GM23248 (cell line): ENCODE results near the gene CARD18. TPM values are rescaled to one million over a fixed set of nuclear protein-coding genes. Genes with fewer than 3 reads are reported as not detected.

Experiments used
- DNase-seq: peaks from one replicate; pipeline ENCODE4 v3.0.0-alpha.2; 2015
- H2AFZ ChIP-seq: fragments of 200-600 bp; sonication (generic); 2 replicates; pipeline ENCODE4 v1.6.1; 2016; ENCODE audit warnings: antibody characterized with exemption
- H3F3A ChIP-seq: fragments of 200-600 bp; sonication (generic); 2 replicates; pipeline ENCODE4 v1.6.1; 2016; ENCODE audit warnings: mild to moderate bottlenecking, antibody characterized with exemption, mixed run types; ENCODE audit not compliant: insufficient read depth
- H3K27ac ChIP-seq: fragments of 200-600 bp; sonication (generic); 2 replicates; pipeline ENCODE4 v1.5.1; 2016; ENCODE audit warnings: mild to moderate bottlenecking
- H3K27me3 ChIP-seq: fragments of 200-600 bp; sonication (generic); replicated peaks from 2 replicates; pipeline ENCODE4 v1.6.1; 2016; ENCODE audit warnings: mild to moderate bottlenecking; ENCODE audit not compliant: insufficient read depth
- H3K36me3 ChIP-seq: fragments of 200-600 bp; sonication (generic); 2 replicates; pipeline ENCODE4 v1.6.1; 2016; ENCODE audit warnings: low read depth, mild to moderate bottlenecking
- H3K4me1 ChIP-seq: fragments of 200-600 bp; sonication (generic); 2 replicates; pipeline ENCODE4 v1.6.1; 2016; ENCODE audit warnings: mild to moderate bottlenecking; ENCODE audit not compliant: insufficient read depth
- H3K4me2 ChIP-seq: fragments of 200-600 bp; sonication (generic); one replicate; pipeline ENCODE4 v1.6.1; 2016; ENCODE audit warnings: mild to moderate bottlenecking; ENCODE audit not compliant: unreplicated experiment
- H3K4me3 ChIP-seq: fragments of 200-600 bp; sonication (generic); 2 replicates; pipeline ENCODE4 v1.5.1; 2016; ENCODE audit warnings: mild to moderate bottlenecking
- H3K79me2 ChIP-seq: fragments of 200-600 bp; sonication (generic); 2 replicates; pipeline ENCODE4 v1.6.1; 2016; ENCODE audit warnings: mild to moderate bottlenecking; ENCODE audit not compliant: insufficient read depth
- H3K9ac ChIP-seq: fragments of 200-600 bp; sonication (generic); 2 replicates; pipeline ENCODE4 v1.6.1; 2016; ENCODE audit warnings: mild to moderate bottlenecking
- H3K9me2 ChIP-seq: fragments of 200-600 bp; sonication (generic); 2 replicates; pipeline ENCODE4 v1.6.1; 2016; ENCODE audit warnings: mixed run types, mild to moderate bottlenecking, moderate library complexity; ENCODE audit not compliant: insufficient read depth
- H3K9me3 ChIP-seq: fragments of 200-600 bp; sonication (generic); one replicate; pipeline ENCODE4 v1.6.1; 2017; ENCODE audit warnings: low read depth
- H4K20me1 ChIP-seq: fragments of 200-600 bp; sonication (generic); 2 replicates; pipeline ENCODE4 v1.6.0; 2016; ENCODE audit not compliant: insufficient read depth
- EZH2 ChIP-seq: fragments of 200-600 bp; sonication (generic); IDR thresholded peaks from 2 replicates; pipeline ENCODE4 v1.6.1; 2018; ENCODE audit warnings: antibody characterized with exemption, mild to moderate bottlenecking; ENCODE audit not compliant: insufficient read depth, poor library complexity, severe bottlenecking
- EZH2phosphoT487 ChIP-seq: fragments of 200-600 bp; sonication (generic); IDR thresholded peaks from 2 replicates; pipeline ENCODE4 v1.6.1; 2018; ENCODE audit warnings: antibody characterized with exemption, moderate library complexity, mild to moderate bottlenecking, low read depth; ENCODE audit not compliant: insufficient read depth
- WGBS, 2 experiments: methylation state at CpG; one replicate each; pipeline ENCODE4 v1.1.6; 2015 to 2017; ENCODE audit warnings: low lambda C conversion rate in 2 of 2, low coverage in 1 of 2; ENCODE audit errors: missing lambda C conversion rate in 2 of 2; 5-methylcytosine and 5-hydroxymethylcytosine counted together
- in situ Hi-C: fragments of 300-500 bp; cut with MboI; formaldehyde crosslinking; loops from 2 replicates; pipeline ENCODE4 v1.15.0; 2020
- polyA plus RNA-seq: library from polyadenylated mRNA; unstranded; fragments of >200 nt; fragmentation: Nextera tagmentation; extraction: Ambion mirVana; gene quantifications from 2 replicates; pipeline ENCODE4 v1.2.1, GENCODE V29; 2016
- total RNA-seq: library from RNA; depleted of rRNA; stranded (reverse); fragments of >200 nt; shearing (Covaris generic); gene quantifications from 2 replicates; pipeline ENCODE4 v1.2.3, GENCODE V29; 2014; rRNA removed

Gene CARD18
- total and polyA plus RNA-seq, 2 experiments from 2014 or later = not detected

- H3K4me2 ChIP-seq = no peak overlapping the region
- no peaks in the 10 kb centered on the region for H3K27me3 ChIP-seq
- H3K4me1 ChIP-seq = no peaks in the 10 kb centered on the region
- H2AFZ ChIP-seq = no peak overlapping the region
- no peak overlapping the region for H3K9ac ChIP-seq
- DNase-seq = no peak
- H4K20me1 ChIP-seq = no peaks in the 10 kb centered on the region
- 42 to 43% methylated on average over 9 of the region's 9 CpGs for WGBS, 2 experiments
- no peak overlapping the region for H3K27ac ChIP-seq
- no peaks in the 10 kb centered on the region for H3K36me3 ChIP-seq
- no peak for TF ChIP-seq EZH2
- TF ChIP-seq EZH2phosphoT487 = no peak
- no peaks in the 10 kb centered on the region for H3K9me3 ChIP-seq
- no peaks in the 10 kb centered on the region for H3K79me2 ChIP-seq
- H3K9me2 ChIP-seq = no peaks in the 10 kb centered on the region
- H3F3A ChIP-seq = no peaks in the 10 kb centered on the region
- in situ Hi-C loops = no loop called here
- H3K4me3 ChIP-seq = no peak overlapping the region
Measured at GRCh38 chr11:105092256-105093239, 47.0 kb downstream of the CARD18 start.

Other genes starting within 250 kb of the CARD18 start
- not detected in 2 replicates for gene CASP12, start 241.3 kb downstream of the CARD18 start, total RNA-seq
- gene CASP12, start 241.3 kb downstream of the CARD18 start, polyA plus RNA-seq = not detected in 2 replicates
- gene CASP4, start 171.2 kb downstream of the CARD18 start, total RNA-seq = 111 and 114 TPM in 2 replicates
- gene CASP4, start 171.2 kb downstream of the CARD18 start, polyA plus RNA-seq = 72.0 and 76.3 TPM in 2 replicates
- not detected in 2 replicates for gene CASP5, start 116.6 kb downstream of the CARD18 start, total RNA-seq
- gene CASP5, start 116.6 kb downstream of the CARD18 start, polyA plus RNA-seq = not detected in 2 replicates
- gene CASP1, start 104.6 kb downstream of the CARD18 start, total RNA-seq = 2.7 and 5.7 TPM in 2 replicates
- 9.7 and 9.9 TPM in 2 replicates for gene CASP1, start 104.6 kb downstream of the CARD18 start, polyA plus RNA-seq
- gene CARD16, start 94.4 kb downstream of the CARD18 start, total RNA-seq = not detected in 2 replicates
- gene CARD16, start 94.4 kb downstream of the CARD18 start, polyA plus RNA-seq = not detected in 2 replicates